B cell (primary cell): Measurements from ENCODE around the gene CTSA. TPM values are rescaled to one million over a fixed set of nuclear protein-coding genes. Genes with fewer than 3 reads are reported as not detected.

Experiments
- ATAC-seq: fragments of 200-7000 bp; cut with Tn5 transposase; one replicate; pipeline ENCODE4 v1.10.0; 2021; ENCODE audit warnings: low read depth, mild to moderate bottlenecking, moderate number of reproducible peaks, moderate library complexity
- CTCF ChIA-PET: fragments of 350-600 bp; sonication (Branson Sonifier 250); formaldehyde crosslinking; loops from one replicate; lab custom pipeline; 2021; ENCODE audit warnings: antibody characterized with exemption, inconsistent platforms; lab: Charles Lee
- POLR2A ChIA-PET: fragments of 350-600 bp; sonication (Branson Sonifier 250); formaldehyde crosslinking; loops from one replicate; lab custom pipeline; 2021; ENCODE audit warnings: antibody characterized with exemption; lab: Charles Lee
- DNase-seq: peaks from one replicate; pipeline ENCODE4 v3.0.0; 2013
- H2AFZ ChIP-seq: 2 replicates; pipeline ENCODE4 v1.6.1; 2012; ENCODE audit warnings: mild to moderate bottlenecking, low read depth, low read length; ENCODE audit not compliant: insufficient read depth, poor library complexity, severe bottlenecking
- H3K27ac ChIP-seq, 2 donors: 1 replicate in 1 of 2; 2 replicates in 1 of 2; pipeline ENCODE4 v1.5.1; 2012 to 2013; ENCODE audit warnings: low read length in 2 of 2, mild to moderate bottlenecking in 2 of 2, moderate library complexity in 1 of 2
- H3K27me3 ChIP-seq, 4 experiments: fragments of 200-600 bp in 1 of 4; sonication (generic) in 1 of 4; replicated peaks in 1 of 4; 1 replicate in 2 of 4; 2 replicates in 2 of 4; pipeline versions ENCODE4 v1.6.1 to v1.7.0; 2013 to 2016; ENCODE audit warnings: low read length in 3 of 4, mild to moderate bottlenecking in 2 of 4, mixed read lengths in 1 of 4, moderate library complexity in 1 of 4; ENCODE audit not compliant: insufficient read depth in 4 of 4, control insufficient read depth in 3 of 4; ENCODE audit errors: control extremely low read depth in 1 of 4
- H3K36me3 ChIP-seq, 2 experiments: replicated peaks in 1 of 2; 1 replicate in 1 of 2; 2 replicates in 1 of 2; pipeline versions ENCODE4 v1.6.1 to v1.7.1; 2013; ENCODE audit warnings: low read length in 1 of 2; ENCODE audit not compliant: insufficient read depth in 2 of 2, control insufficient read depth in 1 of 2; ENCODE audit errors: control extremely low read depth in 1 of 2, extremely low read depth in 1 of 2
- H3K4me1 ChIP-seq, 2 donors: fragments of 200-600 bp in 1 of 2; sonication (generic) in 1 of 2; 1 replicate in 1 of 2; 2 replicates in 1 of 2; pipeline versions ENCODE4 v1.5.1 to v1.6.1; 2013 to 2017; ENCODE audit warnings: low read length in 2 of 2; ENCODE audit not compliant: control insufficient read depth in 2 of 2, insufficient read depth in 2 of 2
- H3K4me2 ChIP-seq: replicated peaks from 2 replicates; pipeline ENCODE3; 2012; ENCODE audit warnings: mild to moderate bottlenecking, low read depth, low read length; ENCODE audit not compliant: poor library complexity, severe bottlenecking
- H3K4me3 ChIP-seq, 5 experiments: fragments of 200-600 bp in 1 of 5; sonication (generic) in 1 of 5; 1 replicate in 3 of 5; 2 replicates in 2 of 5; pipeline versions ENCODE4 v1.5.1 to v1.7.0; 2011 to 2016; ENCODE audit warnings: low read length in 4 of 5, mild to moderate bottlenecking in 4 of 5, low read depth in 2 of 5, control low read depth in 1 of 5, moderate library complexity in 1 of 5; ENCODE audit not compliant: insufficient read depth in 1 of 5; ENCODE audit errors: control extremely low read depth in 1 of 5, extremely low read depth in 1 of 5
- H3K79me2 ChIP-seq: fragments of 200-600 bp; sonication (generic); one replicate; pipeline ENCODE4 v1.6.0; 2016; ENCODE audit warnings: low read length; ENCODE audit not compliant: control insufficient read depth, insufficient read depth
- H3K9ac ChIP-seq: fragments of 200-600 bp; sonication (generic); 2 replicates; pipeline ENCODE4 v1.6.1; 2017; ENCODE audit warnings: mild to moderate bottlenecking, low read length, moderate library complexity
- H3K9me3 ChIP-seq, 3 donors: one replicate each; pipeline versions ENCODE4 v1.6.1 to v1.7.1; 2013; ENCODE audit warnings: low read length in 2 of 3; ENCODE audit not compliant: control insufficient read depth in 2 of 3, insufficient read depth in 1 of 3; ENCODE audit errors: control extremely low read depth in 1 of 3
- H4K20me1 ChIP-seq: 2 replicates; pipeline ENCODE4 v1.6.0; 2012; ENCODE audit warnings: mild to moderate bottlenecking, low read length; ENCODE audit not compliant: insufficient read depth, control insufficient read depth, poor library complexity, severe bottlenecking
- H3K27ac Mint-ChIP-seq: one replicate; pipeline ENCODE4 v1.8.0; 2021; ENCODE audit warnings: mixed read lengths
- H3K27me3 Mint-ChIP-seq: one replicate; pipeline ENCODE4 v1.8.0; 2021; ENCODE audit warnings: mixed read lengths
- H3K4me1 Mint-ChIP-seq: one replicate; pipeline ENCODE4 v1.8.0; 2021; ENCODE audit warnings: mixed read lengths
- H3K4me3 Mint-ChIP-seq: one replicate; pipeline ENCODE4 v1.8.0; 2021; ENCODE audit warnings: mixed read lengths
- H3K9me3 Mint-ChIP-seq: one replicate; pipeline ENCODE4 v1.8.0; 2022; ENCODE audit warnings: mixed read lengths; ENCODE audit not compliant: insufficient read depth
- EZH2 ChIP-seq: IDR thresholded peaks from 2 replicates; pipeline ENCODE4 v1.6.1; 2012; ENCODE audit warnings: borderline replicate concordance, low read depth, mild to moderate bottlenecking, moderate library complexity, low read length; ENCODE audit not compliant: insufficient read depth, poor library complexity, severe bottlenecking
- WGBS: methylation state at CpG from one replicate; pipeline ENCODE4 v1.1.5; 2013; ENCODE audit warnings: missing lambda C conversion rate; ENCODE audit not compliant: insufficient coverage; 5-methylcytosine and 5-hydroxymethylcytosine counted together
- intact Hi-C: fragments of 100-400 bp; cut with micrococcal nuclease; formaldehyde crosslinking; loops from one replicate; pipeline ENCODE4 v1.10.0; 2022
- polyA plus RNA-seq: library from polyadenylated mRNA; depleted of rRNA; stranded (reverse); fragments of >200 nt; gene quantifications from 2 replicates; pipeline ENCODE4 v1.2.3, GENCODE V29; 2012
- total RNA-seq, 2 donors: library from RNA; stranded (reverse); fragments of 120-200 nt in 1 of 2; gene quantifications; 1 replicate in 1 of 2; 2 replicates in 1 of 2; pipeline versions ENCODE4 v1.2.3 to v1.2.4, GENCODE V29; 2013 to 2022
- TF ChIP-seq, protein P1 (sequence below): fragments of 200-600 bp; IDR thresholded peaks from one replicate; pipeline ENCODE4 v1.8.0; 2022; ENCODE audit warnings: antibody characterized with exemption, mild to moderate bottlenecking

CTSA gene
- total and polyA plus RNA-seq, 2 donors (not counting 1 experiment from before 2014, with no cell fraction given) = 100 to 107 TPM

DNA sequence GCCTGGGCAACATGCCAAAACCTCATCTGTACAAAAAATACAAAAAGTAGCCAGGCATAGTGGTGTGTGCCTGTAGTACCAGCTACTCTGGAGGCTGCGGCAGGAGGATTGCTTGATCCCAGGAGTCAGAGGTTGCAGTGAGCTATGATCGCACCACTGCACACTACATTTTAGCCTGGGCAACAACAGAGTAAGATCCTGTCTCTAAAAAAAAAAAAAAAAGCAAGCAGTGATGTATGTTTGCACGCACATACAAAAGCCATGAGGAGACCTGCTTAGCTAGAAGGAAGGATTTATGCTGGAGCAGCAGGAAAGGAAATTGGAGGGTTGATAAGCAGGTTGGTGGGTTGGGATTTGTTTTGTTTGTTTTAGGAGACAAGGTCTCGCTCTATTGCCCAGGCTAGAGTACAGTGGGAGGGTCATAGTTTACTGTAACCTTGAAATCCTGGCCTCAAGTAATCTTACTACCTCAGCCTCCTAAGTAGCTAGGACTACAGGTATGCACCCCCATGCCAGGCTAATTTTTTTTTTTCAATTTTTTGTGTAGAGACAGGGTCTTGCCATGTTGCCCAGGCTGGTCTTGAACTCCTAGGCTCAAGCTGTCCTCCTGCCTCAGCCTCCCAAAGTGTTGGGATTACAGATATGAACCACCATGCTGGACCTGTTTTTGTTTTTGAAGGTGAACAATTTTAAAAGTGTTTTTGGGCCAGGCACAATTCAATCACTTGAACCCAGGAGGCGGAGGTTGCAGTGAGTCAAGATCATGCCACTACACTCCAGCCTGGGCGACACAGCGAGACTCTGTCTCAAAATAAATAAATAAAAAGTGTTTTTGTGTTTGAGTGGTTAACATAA is 29.7 kb upstream of the CTSA start:
- Mint-ChIP-seq H3K27me3 (no peaks in the 10 kb centered on the region), H3K27ac (no peak overlapping the region), H3K4me1 (peaks cover 24% of the 10 kb centered on the region), H3K9me3 (no peaks in the 10 kb centered on the region), H3K4me3 (no peak overlapping the region)
- Histone ChIP-seq H3K9ac (no peak overlapping the region), H2AFZ (no peak overlapping the region), H3K9me3 (peaks cover 0 to 3% (median 0%) of the 10 kb centered on the region in 3 donors), H3K4me2 (no peak overlapping the region), H3K27me3 (no peaks in the 10 kb centered on the region), H3K27ac (no peak overlapping the region), H3K4me3 (no peak overlapping the region), H3K4me1 (peaks cover 10 to 14% of the 10 kb centered on the region in 2 donors), H3K36me3 (no peaks in the 10 kb centered on the region), H3K79me2 (peaks cover 50% of the 10 kb centered on the region), H4K20me1 (no peaks in the 10 kb centered on the region)
- ATAC-seq (no peak), DNase-seq (no peak)
- intact Hi-C loops = no loop called here
- 100% methylated on average over 1 of the region's 7 CpGs for WGBS
- CTCF ChIA-PET = interaction anchor here (0.8 to 1.6 kb wide), 3 partner anchors 28 to 109 kb away, joined by 4 to 6 read pairs (median 4); no protein-coding TSS in a partner anchor
- TF ChIP-seq EZH2 = no peak
- TF ChIP-seq, protein P1, sequence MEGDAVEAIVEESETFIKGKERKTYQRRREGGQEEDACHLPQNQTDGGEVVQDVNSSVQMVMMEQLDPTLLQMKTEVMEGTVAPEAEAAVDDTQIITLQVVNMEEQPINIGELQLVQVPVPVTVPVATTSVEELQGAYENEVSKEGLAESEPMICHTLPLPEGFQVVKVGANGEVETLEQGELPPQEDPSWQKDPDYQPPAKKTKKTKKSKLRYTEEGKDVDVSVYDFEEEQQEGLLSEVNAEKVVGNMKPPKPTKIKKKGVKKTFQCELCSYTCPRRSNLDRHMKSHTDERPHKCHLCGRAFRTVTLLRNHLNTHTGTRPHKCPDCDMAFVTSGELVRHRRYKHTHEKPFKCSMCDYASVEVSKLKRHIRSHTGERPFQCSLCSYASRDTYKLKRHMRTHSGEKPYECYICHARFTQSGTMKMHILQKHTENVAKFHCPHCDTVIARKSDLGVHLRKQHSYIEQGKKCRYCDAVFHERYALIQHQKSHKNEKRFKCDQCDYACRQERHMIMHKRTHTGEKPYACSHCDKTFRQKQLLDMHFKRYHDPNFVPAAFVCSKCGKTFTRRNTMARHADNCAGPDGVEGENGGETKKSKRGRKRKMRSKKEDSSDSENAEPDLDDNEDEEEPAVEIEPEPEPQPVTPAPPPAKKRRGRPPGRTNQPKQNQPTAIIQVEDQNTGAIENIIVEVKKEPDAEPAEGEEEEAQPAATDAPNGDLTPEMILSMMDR = no peak
- POLR2A ChIA-PET = interaction anchor here (0.6 kb wide), 1 partner anchor 48 kb away, joined by 3 read pairs; no protein-coding TSS in a partner anchor
